Activated T-cell treated with anti-CD3 and anti-CD28 coated beads, Interleukin-2, amount 50 U/mL, for 48 hours (primary cell): Measurements from ENCODE around the gene ACOT13.
"Not testable (repeated sequence)": the region's sequence is repeated elsewhere in the genome, so short reads cannot be mapped to it uniquely, and the experiment has no call there.

ENCODE experiments used
- DNase-seq, 2 experiments: peaks; one replicate each; pipeline ENCODE4 v3.0.0-alpha.2; 2020

Gene ACOT13

GRCh38 chr6:24666641-24667377 is at the start of gene ACOT13, which contains the start of gene TDP2:
Gene ACOT13, plus strand, starts transcription at chr6:24667077. Its CDS starts 187 bp downstream, at chr6:24667264.
Gene TDP2, minus strand, starts transcription at chr6:24666899. Its CDS starts 37 bp downstream, at chr6:24666862.
- peak; percentile 96 to 97 for DNase-seq

GRCh38 chr6:24619661-24620060 is 47.2 kb upstream of the ACOT13 start:
- DNase-seq, result no peak

GRCh38 chr6:24620637-24621036 is 46.2 kb upstream of the ACOT13 start:
- no peak for DNase-seq

GRCh38 chr6:24621626-24622289 is 45.1 kb upstream of the ACOT13 start:
- no peak for DNase-seq

- DNase-seq, result no peak
Observed at GRCh38 chr6:24630856-24631505, 35.9 kb upstream of the ACOT13 start.

GRCh38 chr6:24631671-24632070 is 35.2 kb upstream of the ACOT13 start:
- no peak for DNase-seq

- no peak for DNase-seq
Observed at GRCh38 chr6:24632573-24632972, 34.3 kb upstream of the ACOT13 start.

GRCh38 chr6:24636681-24637080 is 30.2 kb upstream of the ACOT13 start:
- no peak for DNase-seq

GRCh38 chr6:24640166-24640565 is 26.7 kb upstream of the ACOT13 start:
- no peak for DNase-seq

GRCh38 chr6:24640631-24641030 is 26.2 kb upstream of the ACOT13 start:
- DNase-seq, result not testable (repeated sequence)

- DNase-seq, result no peak
Observed at GRCh38 chr6:24642061-24642460, 24.8 kb upstream of the ACOT13 start.

GRCh38 chr6:24643920-24644319 is 23.0 kb upstream of the ACOT13 start:
- no peak for DNase-seq

GRCh38 chr6:24644377-24644776 is 22.5 kb upstream of the ACOT13 start:
- no peak for DNase-seq

- DNase-seq, result no peak
Observed at GRCh38 chr6:24646771-24647170, 20.1 kb upstream of the ACOT13 start.

- DNase-seq, result no peak
Observed at GRCh38 chr6:24648276-24648675, 18.6 kb upstream of the ACOT13 start.

- no peak for DNase-seq
Observed at GRCh38 chr6:24649691-24650090, 17.2 kb upstream of the ACOT13 start.

- no peak for DNase-seq
Observed at GRCh38 chr6:24650365-24650764, 16.5 kb upstream of the ACOT13 start.

GRCh38 chr6:24655215-24655614 is 11.7 kb upstream of the ACOT13 start:
- no peak for DNase-seq

- DNase-seq, result no peak
Observed at GRCh38 chr6:24658573-24659560, 8.0 kb upstream of the ACOT13 start.

- DNase-seq, result no peak
Observed at GRCh38 chr6:24659561-24659960, 7.3 kb upstream of the ACOT13 start.

GRCh38 chr6:24660105-24660504 is 6.8 kb upstream of the ACOT13 start:
- DNase-seq, result no peak

- not testable (repeated sequence) for DNase-seq
Observed at GRCh38 chr6:24661759-24662158, 5.1 kb upstream of the ACOT13 start.

GRCh38 chr6:24662236-24662635 is 4.6 kb upstream of the ACOT13 start:
- DNase-seq, result no peak
